HG03442 (cell line): ENCODE data around the gene OCA2.
"Not testable (repeated sequence)": the region's sequence is repeated elsewhere in the genome, so short reads cannot be mapped to it uniquely, and the experiment has no call there.

Experiments used
- ATAC-seq: cut with Tn5 transposase; IDR thresholded peaks from one replicate; pipeline ENCODE4 v1.9.1; 2021; ENCODE audit warnings: mild to moderate bottlenecking, moderate library complexity; ENCODE audit not compliant: unreplicated experiment

The OCA2 gene

DNA sequence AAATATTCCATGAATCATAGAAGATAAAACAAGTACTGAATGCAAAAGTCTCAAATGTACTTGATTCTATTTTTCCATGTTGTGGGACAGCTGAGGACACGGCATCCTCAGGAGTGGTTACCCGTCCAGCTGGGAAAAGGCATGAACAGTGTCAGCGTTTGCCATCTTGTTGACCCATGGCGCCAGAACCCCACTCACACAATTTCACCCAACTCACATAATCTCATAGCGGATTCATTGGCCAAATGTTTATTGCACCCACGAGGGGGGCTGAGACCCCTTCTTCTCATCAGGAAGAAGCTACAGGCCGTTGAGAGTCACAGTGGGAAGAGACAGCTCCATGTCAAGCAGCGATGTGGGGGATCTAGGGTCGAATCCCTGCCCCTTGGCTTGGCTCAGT is 72.9 kb downstream of the OCA2 start:
- no peak for ATAC-seq

- no peak for ATAC-seq
These were observed 73.7 kb downstream of the OCA2 start for GRCh38 chr15:28025413-28025812.

GRCh38 chr15:28024889-28025250 is 74.2 kb downstream of the OCA2 start:
- no peak for ATAC-seq

DNA sequence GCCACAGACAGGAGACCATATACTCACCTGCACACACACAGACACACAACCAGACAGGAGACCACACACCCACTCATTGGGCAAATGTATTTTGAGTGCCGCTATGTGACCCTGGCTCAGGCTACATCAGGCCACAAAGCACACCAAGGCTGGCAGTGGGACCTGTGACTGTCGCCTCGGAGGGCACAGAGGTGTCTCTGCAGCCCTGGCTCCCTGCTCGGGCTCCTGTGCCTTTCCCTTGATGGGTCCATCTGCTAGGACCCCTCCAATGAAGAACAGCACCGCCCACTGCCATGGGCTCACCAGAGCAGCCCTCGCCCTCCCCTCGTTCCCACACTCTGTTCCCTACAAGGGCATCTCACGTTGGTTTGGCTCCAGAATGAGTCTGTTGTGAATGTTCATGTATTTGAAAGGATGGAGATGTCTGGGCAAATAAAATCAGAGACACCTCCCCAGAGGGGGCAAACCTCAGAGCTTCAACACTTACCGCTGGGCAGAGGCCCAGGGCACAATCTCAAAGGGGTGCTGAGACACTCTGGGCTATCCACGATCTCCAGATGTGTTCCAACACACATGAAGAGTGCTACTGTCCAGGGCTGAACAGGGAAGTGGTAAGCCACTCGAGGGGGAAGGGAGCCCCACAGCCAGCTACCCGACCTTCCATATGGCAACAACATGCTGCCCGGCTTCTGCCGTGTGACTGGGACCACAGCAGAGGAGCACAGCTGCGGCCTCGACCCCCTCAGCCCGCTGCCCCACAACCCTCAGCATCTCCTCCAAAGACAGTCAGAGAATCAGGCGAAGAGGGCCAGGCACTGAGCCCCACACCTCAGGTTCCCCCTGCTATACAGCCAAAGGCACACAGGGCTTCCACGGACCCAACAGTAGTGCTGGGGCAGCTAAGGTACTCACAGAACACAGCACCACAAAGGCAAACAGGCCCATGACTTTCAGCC is 74.9 kb downstream of the OCA2 start:
- ATAC-seq = no peak

- ATAC-seq = no peak
These were observed 75.7 kb downstream of the OCA2 start for GRCh38 chr15:28023422-28023821.

DNA sequence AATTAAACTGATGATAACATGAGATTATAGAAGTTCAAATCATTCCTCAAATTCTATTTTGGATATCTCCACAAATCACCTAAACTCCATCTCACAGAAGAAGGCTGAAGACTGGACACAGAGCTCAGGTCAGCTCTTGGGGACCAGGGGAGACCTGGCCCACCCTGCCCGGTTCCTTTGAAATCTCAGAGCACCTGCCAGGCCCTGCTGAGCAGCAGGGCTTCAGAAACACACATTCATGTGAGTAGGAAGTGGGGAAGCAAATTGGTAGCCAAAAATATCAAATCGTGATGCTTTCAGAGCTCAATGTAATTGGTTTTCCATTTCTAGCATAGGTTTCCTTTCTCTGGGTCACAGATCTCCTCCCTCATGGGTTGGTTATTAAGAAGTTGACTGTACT is 76.2 kb downstream of the OCA2 start:
- no peak for ATAC-seq

GRCh38 chr15:28022181-28022580 is 76.9 kb downstream of the OCA2 start:
- ATAC-seq = no peak

- no peak for ATAC-seq
These were observed 77.7 kb downstream of the OCA2 start for GRCh38 chr15:28021281-28022039.

- ATAC-seq = no peak
These were observed 78.5 kb downstream of the OCA2 start for GRCh38 chr15:28020644-28021043.

DNA sequence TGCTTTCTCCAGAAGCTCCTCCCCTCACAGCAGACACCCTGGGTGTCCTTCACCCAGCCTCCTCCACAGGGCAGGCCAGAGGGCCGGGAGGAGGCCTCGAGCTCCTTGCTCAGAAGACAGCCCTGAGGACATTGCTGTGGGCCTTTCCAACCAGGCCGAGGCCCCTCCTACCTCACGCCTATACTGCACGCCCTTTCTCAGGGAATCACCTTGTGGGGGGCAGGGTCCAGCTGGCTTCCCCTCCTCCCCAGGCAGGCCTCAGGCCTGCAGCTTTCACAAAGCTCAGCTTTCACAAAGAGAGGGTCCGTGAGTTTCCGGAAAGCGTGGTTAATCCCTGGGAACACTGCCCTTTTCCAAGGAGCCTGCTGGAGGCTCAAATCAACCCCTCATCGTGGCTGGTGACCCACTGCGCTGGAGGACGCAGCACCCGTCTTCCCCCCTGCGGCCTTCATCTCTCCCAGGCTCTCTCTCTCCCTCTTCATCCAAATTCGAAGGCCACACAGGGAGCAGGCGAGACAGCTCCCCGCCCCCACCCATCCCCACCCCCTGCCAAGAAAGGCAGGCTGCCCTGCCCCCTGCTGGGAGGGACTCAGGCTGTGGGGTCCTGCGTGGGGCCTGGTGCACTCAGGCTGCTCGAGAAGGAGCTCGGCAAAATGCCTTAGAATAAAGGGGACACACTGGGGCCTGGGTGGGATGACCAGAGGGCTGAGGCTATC is 79.4 kb downstream of the OCA2 start:
- ATAC-seq = no peak

DNA sequence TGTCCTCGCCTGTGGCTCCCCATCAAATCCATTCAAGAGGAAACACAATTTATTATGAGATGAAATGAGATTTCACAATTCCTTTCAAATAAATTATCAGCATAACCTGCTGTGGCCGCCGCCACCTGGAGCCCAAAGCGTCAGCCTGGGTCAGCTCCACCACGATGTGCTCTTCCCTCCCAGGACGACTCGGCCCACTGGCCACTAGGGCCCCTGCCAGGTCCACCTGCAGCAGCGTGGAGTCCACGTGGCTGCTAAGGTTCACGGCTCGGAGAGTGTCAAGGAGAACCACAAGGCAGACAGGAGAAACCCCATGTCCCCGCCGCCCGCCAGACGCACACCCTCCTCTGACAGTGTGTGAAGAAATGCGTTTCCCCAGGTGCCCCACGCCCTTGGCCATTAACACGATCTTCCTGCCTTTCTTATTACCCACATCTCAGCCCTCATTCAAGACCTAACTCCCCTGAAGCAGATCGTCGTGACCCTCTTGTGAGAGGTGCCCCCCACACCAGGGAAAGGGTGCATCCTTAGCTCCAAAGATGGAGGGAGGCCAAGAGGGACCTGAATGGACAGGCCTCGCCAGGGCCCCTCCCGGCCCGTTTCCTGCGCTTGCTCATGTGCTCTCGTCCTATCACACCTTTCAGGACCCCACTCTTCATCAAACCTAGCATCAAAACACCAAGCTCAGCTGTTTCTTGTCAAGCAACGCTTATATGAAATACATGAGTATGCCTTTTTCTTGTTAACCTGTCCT is 80.6 kb downstream of the OCA2 start:
- no peak for ATAC-seq

GRCh38 chr15:28017423-28017924 is 81.6 kb downstream of the OCA2 start:
- no peak for ATAC-seq

GRCh38 chr15:28015855-28016254 is 83.3 kb downstream of the OCA2 start:
- no peak for ATAC-seq

DNA sequence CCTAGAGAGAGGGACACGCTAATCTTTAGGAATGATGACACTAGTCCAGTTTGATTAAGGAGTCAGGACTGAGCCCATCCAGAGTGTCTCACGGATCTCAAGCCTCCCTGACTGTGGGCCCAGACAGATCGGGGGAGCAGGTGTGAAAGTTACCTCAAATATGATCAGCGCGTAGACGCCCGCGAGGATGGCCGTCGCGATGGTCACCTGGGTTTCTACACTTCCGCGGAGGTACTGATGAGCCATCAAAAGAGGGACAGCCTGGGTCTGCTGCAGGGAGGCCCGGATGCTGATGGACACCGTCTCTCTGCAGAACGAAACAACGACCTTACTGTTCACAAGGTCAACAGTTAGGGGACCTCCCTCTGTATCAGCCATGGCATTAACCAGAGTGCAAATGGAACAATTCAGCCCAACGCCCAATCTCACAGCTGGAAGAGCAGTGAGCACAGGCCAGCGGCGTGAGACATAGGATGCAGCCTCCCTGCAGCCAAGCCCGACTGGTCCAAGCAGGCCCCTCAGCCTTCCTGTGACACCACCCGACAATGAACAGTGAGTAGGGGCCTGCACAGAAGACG is 84.4 kb downstream of the OCA2 start:
- no peak for ATAC-seq

DNA sequence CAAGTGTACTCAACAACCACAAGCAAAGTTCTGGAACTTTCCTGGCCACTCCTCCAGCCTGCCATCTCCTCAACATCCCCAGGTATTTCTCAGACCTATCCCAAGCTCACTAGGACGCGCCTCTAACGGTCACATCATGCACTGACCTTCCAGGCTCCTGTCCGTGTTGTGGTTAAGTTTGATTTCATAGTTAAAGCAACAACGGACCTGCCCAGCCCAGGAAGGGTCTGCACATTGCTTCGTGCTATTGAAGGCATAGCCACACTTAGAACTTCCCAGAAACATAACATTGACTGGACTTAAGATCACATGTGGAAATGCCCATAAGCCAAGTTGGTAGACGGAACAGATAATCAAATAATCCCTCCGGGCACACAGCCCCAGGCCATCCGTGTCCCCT is 85.1 kb downstream of the OCA2 start:
- no peak for ATAC-seq

GRCh38 chr15:28013480-28013879 is 85.6 kb downstream of the OCA2 start:
- no peak for ATAC-seq

- ATAC-seq = no peak
These were observed 86.9 kb downstream of the OCA2 start for GRCh38 chr15:28012231-28012630.

DNA sequence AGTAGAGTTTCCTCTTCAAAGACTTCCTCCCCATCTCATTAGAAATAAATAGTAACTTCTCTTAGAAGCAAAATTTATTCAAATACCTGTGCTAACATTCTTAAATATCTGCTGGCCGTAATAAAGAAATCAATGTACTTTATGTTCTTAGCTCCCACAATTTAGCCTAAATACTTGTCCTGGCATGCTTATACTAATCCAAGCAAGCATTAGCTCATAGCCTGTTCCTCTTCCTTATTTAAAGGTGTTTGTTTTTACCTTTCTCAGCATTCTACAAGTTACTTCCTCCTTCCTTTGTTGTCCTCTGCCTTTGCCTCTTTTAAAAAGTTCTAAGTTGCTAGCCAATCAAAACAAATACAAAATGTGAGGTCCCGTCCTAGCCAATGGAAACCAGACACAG is 90.9 kb downstream of the OCA2 start:
- ATAC-seq = not testable (repeated sequence)

DNA sequence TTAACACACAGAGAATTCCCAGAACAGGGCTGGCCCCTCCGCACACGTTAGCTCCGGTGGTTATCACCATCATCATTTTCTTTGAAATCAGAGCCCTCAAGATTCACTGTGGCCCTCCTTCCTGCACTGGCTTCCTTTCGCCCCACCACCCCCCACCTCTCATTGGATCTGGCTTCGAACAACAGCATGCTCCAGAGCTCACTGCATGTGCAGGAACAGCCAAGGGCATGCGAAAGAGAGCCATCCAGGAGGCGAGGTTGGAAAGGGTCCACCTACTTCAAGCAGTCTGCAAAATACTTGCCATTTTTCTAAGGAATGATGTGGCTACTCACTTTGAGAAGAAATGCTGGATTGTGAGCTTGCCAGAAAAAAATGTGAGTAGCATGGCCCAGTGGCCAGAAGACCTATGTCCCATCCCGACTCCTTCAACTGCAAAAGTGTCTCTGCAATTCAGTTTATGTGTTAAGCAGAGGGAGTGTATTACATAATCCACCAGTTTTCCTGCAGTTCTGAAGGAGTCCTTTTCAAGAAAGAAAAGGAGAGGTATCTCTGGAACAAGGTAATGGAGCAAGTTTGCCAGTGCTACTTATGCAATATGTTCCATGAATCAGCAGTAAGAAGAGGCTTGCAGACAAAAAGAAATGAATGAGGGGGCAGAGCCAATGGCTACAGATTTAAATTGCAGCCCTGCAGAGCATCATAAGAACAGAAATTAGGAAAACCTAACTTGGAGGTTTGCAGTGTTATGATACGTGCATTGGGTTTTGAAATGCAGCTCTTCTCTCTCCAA is 92.8 kb downstream of the OCA2 start:
- ATAC-seq = no peak
